Esophagus (tissue), 2 donors: ENCODE measurements around the gene ZNF469. TPM values are rescaled to one million over a fixed set of nuclear protein-coding genes. Genes with fewer than 3 reads are reported as not detected.

Experiments used
- H3K27ac ChIP-seq, 2 donors: one replicate each; pipeline ENCODE4 v1.5.1; 2013; ENCODE audit warnings: low read depth in 2 of 2, mild to moderate bottlenecking in 2 of 2, inconsistent platforms in 1 of 2, low read length in 1 of 2, moderate library complexity in 1 of 2
- H3K27me3 ChIP-seq, 2 donors: one replicate each; pipeline ENCODE4 v1.6.1; 2013; ENCODE audit warnings: low read length in 2 of 2, control low read depth in 1 of 2, mild to moderate bottlenecking in 1 of 2; ENCODE audit not compliant: insufficient read depth in 2 of 2, control insufficient read depth in 1 of 2
- H3K36me3 ChIP-seq, 2 donors: one replicate each; pipeline ENCODE4 v1.6.1; 2013; ENCODE audit warnings: low read length in 1 of 2; ENCODE audit not compliant: control insufficient read depth in 2 of 2, insufficient read depth in 2 of 2
- H3K4me1 ChIP-seq, 2 donors: one replicate each; pipeline ENCODE4 v1.6.1; 2013; ENCODE audit warnings: low read length in 1 of 2; ENCODE audit not compliant: control insufficient read depth in 2 of 2, insufficient read depth in 2 of 2
- H3K4me3 ChIP-seq, 2 donors: one replicate each; pipeline ENCODE4 v1.5.1; 2013; ENCODE audit warnings: low read length in 2 of 2, mild to moderate bottlenecking in 2 of 2, low read depth in 1 of 2, moderate library complexity in 1 of 2
- H3K9me3 ChIP-seq, 2 donors: one replicate each; pipeline ENCODE4 v1.6.1; 2013; ENCODE audit warnings: mild to moderate bottlenecking in 2 of 2, low read depth in 1 of 2, low read length in 1 of 2, moderate library complexity in 1 of 2; ENCODE audit not compliant: control insufficient read depth in 2 of 2, insufficient read depth in 1 of 2
- WGBS, 2 donors: extraction: QIAGEN DNeasy Blood & Tissue Kit; methylation state at CpG; one replicate each; pipeline ENCODE4 v1.1.7; 2013; 5-methylcytosine and 5-hydroxymethylcytosine counted together
- polyA plus RNA-seq, 2 donors: library from polyadenylated mRNA; stranded (reverse); fragments of 200-250 nt; gene quantifications; one replicate each; pipeline ENCODE4 v1.2.3, GENCODE V29; 2013
- donor health status: healthy with polysubstance abuse.
- donor health status: Bipolar disorder and iron deficiency.

The ZNF469 gene
- polyA plus RNA-seq, 2 donors: 0.04 to 0.06 TPM

DNA sequence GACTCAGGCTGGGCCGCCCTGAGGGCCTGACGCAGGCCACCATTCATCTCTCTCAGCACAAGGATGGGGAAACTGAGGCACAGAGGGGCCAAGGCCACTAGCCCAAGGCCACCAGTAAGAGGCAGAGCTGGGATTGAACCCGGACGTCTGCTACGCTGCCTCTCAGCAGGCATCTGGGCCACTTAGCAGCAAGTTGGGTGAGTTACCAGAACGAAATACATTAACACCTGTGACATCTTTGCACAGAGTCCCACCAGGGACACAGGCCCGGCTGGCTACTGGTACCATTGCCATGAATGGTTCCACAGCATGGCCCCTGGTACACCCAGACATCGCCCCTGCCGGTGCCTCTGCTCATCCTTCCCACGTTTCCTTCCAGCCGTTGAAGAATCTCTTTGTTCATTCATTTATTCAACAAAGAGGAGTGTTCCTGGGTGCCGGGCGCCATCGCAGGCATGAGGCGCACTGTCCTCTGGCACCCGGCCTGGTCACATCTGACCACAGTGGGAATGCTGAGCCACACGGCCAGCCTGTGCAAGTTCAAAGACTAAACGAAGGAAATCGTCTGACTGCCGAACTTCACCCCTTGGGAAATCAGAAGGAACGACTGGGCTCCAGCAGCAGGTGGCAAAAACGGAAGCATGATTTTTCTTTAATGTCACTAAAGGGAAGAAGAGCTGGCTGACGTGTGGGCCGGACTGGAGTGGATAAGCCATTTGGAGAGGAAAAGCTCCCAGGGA lies 7.4 kb upstream of the ZNF469 start:
- WGBS, 2 donors: 71 to 72% methylated on average over 24 of the region's 24 CpGs
- H3K27me3 ChIP-seq: no peaks in the 10 kb centered on the region
- peaks cover 0 to under 1% of the 10 kb centered on the region in 2 donors for H3K9me3 ChIP-seq
- H3K36me3 ChIP-seq: no peaks in the 10 kb centered on the region
- peaks cover 0 to 2% of the 10 kb centered on the region in 2 donors for H3K4me1 ChIP-seq
- no peak overlapping the region for H3K27ac ChIP-seq
- H3K4me3 ChIP-seq: no peak overlapping the region

- Histone ChIP-seq H3K27ac (no peak overlapping the region), H3K36me3 (no peaks in the 10 kb centered on the region), H3K4me1 (peaks cover 2% of the 10 kb centered on the region in 2 donors), H3K27me3 (no peaks in the 10 kb centered on the region), H3K9me3 (peaks cover 0 to 8% of the 10 kb centered on the region in 2 donors), H3K4me3 (no peak overlapping the region)
- 60 to 73% methylated on average over 45 to 50 of the region's 50 CpGs for WGBS, 2 donors
Measured at GRCh38 chr16:88375996-88376834, 6.5 kb upstream of the ZNF469 start.

DNA sequence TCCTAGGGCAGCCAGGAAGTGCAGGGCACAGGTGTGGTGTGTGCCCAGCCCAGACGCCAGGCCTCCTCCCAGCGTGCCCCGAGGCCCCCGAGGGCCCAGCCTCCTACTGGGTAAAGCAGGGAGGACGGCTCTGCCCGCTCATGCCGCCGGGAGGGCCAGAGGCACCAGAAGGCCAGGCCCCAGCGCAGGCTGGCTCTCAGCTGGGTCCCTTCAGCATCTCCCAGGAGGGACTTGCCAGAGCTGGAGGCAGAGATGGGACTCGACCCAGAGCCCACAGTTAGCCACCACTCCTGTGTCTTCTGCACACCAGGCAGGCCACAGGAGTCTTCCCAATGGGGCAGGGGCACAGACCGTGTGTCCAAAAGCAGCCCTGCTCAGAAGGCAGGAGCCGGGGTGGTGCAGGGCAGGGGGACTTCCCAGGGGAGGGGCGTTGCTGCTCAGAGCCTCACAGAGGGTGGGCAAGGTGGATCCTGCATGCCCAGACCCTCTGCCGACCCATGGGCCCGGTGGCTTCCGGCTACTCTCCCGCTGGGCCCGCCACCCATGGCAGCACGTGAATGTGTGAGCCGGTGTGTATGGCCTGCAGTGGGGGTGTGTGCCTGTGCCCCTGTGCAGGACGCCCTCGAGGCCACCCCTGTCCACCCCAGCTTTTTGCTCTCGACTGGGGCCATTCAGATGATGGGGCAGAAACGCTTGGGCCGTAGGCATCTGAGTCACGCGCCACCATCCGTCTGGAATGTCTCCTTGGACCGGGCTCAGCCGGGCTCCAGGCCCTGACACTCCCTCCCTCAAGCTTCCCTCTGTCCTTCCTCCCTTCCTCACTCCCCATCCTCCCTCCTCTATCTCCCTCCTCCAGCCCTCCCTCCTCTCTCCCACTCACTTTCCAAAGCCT lies 5.7 kb upstream of the ZNF469 start:
- no peaks in the 10 kb centered on the region for H3K27me3 ChIP-seq
- H3K9me3 ChIP-seq: peaks cover 0 to 8% of the 10 kb centered on the region in 2 donors
- H3K4me1 ChIP-seq: peaks cover 2% of the 10 kb centered on the region in 2 donors
- no peaks in the 10 kb centered on the region for H3K36me3 ChIP-seq
- 67 to 70% methylated on average over 30 of the region's 30 CpGs for WGBS, 2 donors
- no peak overlapping the region for H3K27ac ChIP-seq
- H3K4me3 ChIP-seq: no peak overlapping the region

GRCh38 chr16:88377961-88378360 lies 4.8 kb upstream of the ZNF469 start:
- Histone ChIP-seq H3K9me3 (peaks cover 0 to 8% of the 10 kb centered on the region in 2 donors), H3K4me1 (peaks cover 2% of the 10 kb centered on the region in 2 donors), H3K27ac (no peak overlapping the region), H3K27me3 (no peaks in the 10 kb centered on the region), H3K4me3 (no peak overlapping the region), H3K36me3 (no peaks in the 10 kb centered on the region)
- 88 to 89% methylated on average over 12 of the region's 12 CpGs for WGBS, 2 donors

GRCh38 chr16:88378401-88378800 lies 4.4 kb upstream of the ZNF469 start:
- no peak overlapping the region for H3K4me3 ChIP-seq
- no peak overlapping the region for H3K27ac ChIP-seq
- no peaks in the 10 kb centered on the region for H3K27me3 ChIP-seq
- H3K4me1 ChIP-seq: peaks cover 2 to 4% of the 10 kb centered on the region in 2 donors
- H3K36me3 ChIP-seq: no peaks in the 10 kb centered on the region
- WGBS, 2 donors: 82 to 86% methylated on average over 12 of the region's 12 CpGs
- peaks cover 0 to 8% of the 10 kb centered on the region in 2 donors for H3K9me3 ChIP-seq

GRCh38 chr16:88378836-88379693 lies 3.7 kb upstream of the ZNF469 start:
- peaks cover 2 to 4% of the 10 kb centered on the region in 2 donors for H3K4me1 ChIP-seq
- 74 to 82% methylated on average over 25 of the region's 25 CpGs for WGBS, 2 donors
- peaks cover 0 to 3% of the 10 kb centered on the region in 2 donors for H3K27me3 ChIP-seq
- no peak overlapping the region for H3K27ac ChIP-seq
- H3K9me3 ChIP-seq: peaks cover 0 to 8% of the 10 kb centered on the region in 2 donors
- no peak overlapping the region for H3K4me3 ChIP-seq
- H3K36me3 ChIP-seq: no peaks in the 10 kb centered on the region

- Histone ChIP-seq H3K36me3 (no peaks in the 10 kb centered on the region), H3K27me3 (peaks cover 0 to 4% of the 10 kb centered on the region in 2 donors), H3K4me3 (no peak overlapping the region), H3K9me3 (peaks cover 0 to 8% of the 10 kb centered on the region in 2 donors), H3K27ac (no peak overlapping the region), H3K4me1 (peaks cover 2 to 4% of the 10 kb centered on the region in 2 donors)
- WGBS, 2 donors: 72 to 73% methylated on average over 8 of the region's 8 CpGs
Measured at GRCh38 chr16:88379694-88380040, 3.1 kb upstream of the ZNF469 start.

- H3K27me3 ChIP-seq: peaks cover 0 to 4% of the 10 kb centered on the region in 2 donors
Measured at GRCh38 chr16:88380099-88380498, 2.7 kb upstream of the ZNF469 start.

More at GRCh38 chr16:88380099-88380498, 2.7 kb upstream of the ZNF469 start:
- peaks cover 2 to 4% of the 10 kb centered on the region in 2 donors for H3K4me1 ChIP-seq
- H3K27ac ChIP-seq: no peak overlapping the region
- no peaks in the 10 kb centered on the region for H3K36me3 ChIP-seq
- no peak overlapping the region for H3K4me3 ChIP-seq
- peaks cover 0 to 8% of the 10 kb centered on the region in 2 donors for H3K9me3 ChIP-seq
- WGBS, 2 donors: 88 to 92% methylated on average over 7 of the region's 7 CpGs
